ENCODE measurements around the gene A1CF.

The A1CF gene

DNA sequence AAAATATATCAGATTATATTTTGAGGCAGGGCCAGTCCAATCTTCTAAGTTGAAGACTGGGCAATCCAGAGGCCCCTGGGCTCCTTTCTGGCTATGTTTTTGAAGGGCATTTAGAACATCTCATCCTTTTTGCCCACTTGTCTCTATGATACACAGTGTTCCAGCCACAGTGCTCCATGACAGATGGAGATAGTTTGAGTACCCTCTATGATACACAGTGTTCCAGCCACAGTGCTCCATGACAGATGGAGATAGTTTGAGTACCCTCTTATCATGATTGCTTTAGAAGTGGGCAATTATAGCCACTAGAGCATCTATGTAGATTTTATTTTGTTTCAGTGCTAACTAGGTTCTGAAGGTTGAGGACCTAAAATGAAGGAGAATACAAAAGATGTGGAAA lies 33.1 kb upstream of the A1CF start:
- no peak for DNase-seq
- TF ChIP-seq EZH2phosphoT487 (IDR thresholded peaks at IDR 0.05; ENCODE audit: low read length) (no peak), EZH2 (optimal IDR thresholded peaks at IDR 0.05; ENCODE audit: low read depth, low read length) (no peak)
- TF ChIP-seq, protein P1, sequence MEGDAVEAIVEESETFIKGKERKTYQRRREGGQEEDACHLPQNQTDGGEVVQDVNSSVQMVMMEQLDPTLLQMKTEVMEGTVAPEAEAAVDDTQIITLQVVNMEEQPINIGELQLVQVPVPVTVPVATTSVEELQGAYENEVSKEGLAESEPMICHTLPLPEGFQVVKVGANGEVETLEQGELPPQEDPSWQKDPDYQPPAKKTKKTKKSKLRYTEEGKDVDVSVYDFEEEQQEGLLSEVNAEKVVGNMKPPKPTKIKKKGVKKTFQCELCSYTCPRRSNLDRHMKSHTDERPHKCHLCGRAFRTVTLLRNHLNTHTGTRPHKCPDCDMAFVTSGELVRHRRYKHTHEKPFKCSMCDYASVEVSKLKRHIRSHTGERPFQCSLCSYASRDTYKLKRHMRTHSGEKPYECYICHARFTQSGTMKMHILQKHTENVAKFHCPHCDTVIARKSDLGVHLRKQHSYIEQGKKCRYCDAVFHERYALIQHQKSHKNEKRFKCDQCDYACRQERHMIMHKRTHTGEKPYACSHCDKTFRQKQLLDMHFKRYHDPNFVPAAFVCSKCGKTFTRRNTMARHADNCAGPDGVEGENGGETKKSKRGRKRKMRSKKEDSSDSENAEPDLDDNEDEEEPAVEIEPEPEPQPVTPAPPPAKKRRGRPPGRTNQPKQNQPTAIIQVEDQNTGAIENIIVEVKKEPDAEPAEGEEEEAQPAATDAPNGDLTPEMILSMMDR (IDR thresholded peaks at IDR 0.05; ENCODE audit: low read length) = no peak
- H3K36me3 ChIP-seq (replicated peaks; ENCODE audit: insufficient read depth, low read length) = no peaks in the 10 kb centered on the region
- H3K27me3 ChIP-seq (replicated peaks; ENCODE audit: insufficient read depth, low read length) = no peaks in the 10 kb centered on the region
- no peak overlapping the region for H3K4me3 ChIP-seq (ENCODE audit: low read length)
- H4K20me1 ChIP-seq (ENCODE audit: insufficient read depth, low read length) = no peaks in the 10 kb centered on the region
- H3K9ac ChIP-seq (ENCODE audit: low read length) = no peak overlapping the region
- H3F3A ChIP-seq (ENCODE audit: insufficient read depth, low read length) = no peaks in the 10 kb centered on the region
- H3K9me2 ChIP-seq (replicated peaks; ENCODE audit: insufficient read depth, low read length) = no peaks in the 10 kb centered on the region
- H2AFZ ChIP-seq (ENCODE audit: low read length) = no peak overlapping the region
- H3K4me2 ChIP-seq (ENCODE audit: low read depth, low read length) = no peak overlapping the region
- H3K9me3 ChIP-seq (replicated peaks; ENCODE audit: insufficient read depth, low read length) = no peaks in the 10 kb centered on the region
- no peaks in the 10 kb centered on the region for H3K4me1 ChIP-seq (ENCODE audit: low read length)
- H3K27ac ChIP-seq (ENCODE audit: low read length) = no peak overlapping the region
- H3K79me2 ChIP-seq (ENCODE audit: low read length) = no peaks in the 10 kb centered on the region

DNA sequence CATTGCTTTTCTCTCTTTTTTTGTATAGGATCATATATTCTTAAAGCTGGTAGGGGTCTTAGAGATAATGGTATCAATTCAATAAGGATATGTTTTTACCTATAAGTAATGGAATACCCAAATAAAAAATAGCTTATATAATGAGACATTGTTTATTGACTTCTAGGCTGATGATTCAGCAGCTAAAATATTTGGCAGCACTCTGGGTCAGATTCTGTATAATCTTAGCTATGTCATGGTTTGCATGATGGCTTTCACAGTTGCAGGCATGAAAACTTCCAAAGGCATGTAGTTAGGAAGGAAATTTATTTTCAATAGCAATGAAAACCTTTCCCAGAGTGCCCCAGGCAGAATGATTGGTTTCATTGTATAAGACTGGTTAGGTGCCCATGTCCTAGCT lies 32.1 kb upstream of the A1CF start:
- Histone ChIP-seq H3K9me3 (replicated peaks; ENCODE audit: insufficient read depth, low read length) (no peaks in the 10 kb centered on the region), H3K36me3 (replicated peaks; ENCODE audit: insufficient read depth, low read length) (no peaks in the 10 kb centered on the region), H3K4me1 (ENCODE audit: low read length) (no peaks in the 10 kb centered on the region), H4K20me1 (ENCODE audit: insufficient read depth, low read length) (no peaks in the 10 kb centered on the region), H3K27me3 (replicated peaks; ENCODE audit: insufficient read depth, low read length) (no peaks in the 10 kb centered on the region), H3K4me3 (ENCODE audit: low read length) (no peak overlapping the region), H3K79me2 (ENCODE audit: low read length) (no peaks in the 10 kb centered on the region), H3K9me2 (replicated peaks; ENCODE audit: insufficient read depth, low read length) (no peaks in the 10 kb centered on the region), H3F3A (ENCODE audit: insufficient read depth, low read length) (no peaks in the 10 kb centered on the region), H3K4me2 (ENCODE audit: low read depth, low read length) (no peak overlapping the region), H3K9ac (ENCODE audit: low read length) (no peak overlapping the region), H3K27ac (ENCODE audit: low read length) (no peak overlapping the region), H2AFZ (ENCODE audit: low read length) (no peak overlapping the region)
- DNase-seq = no peak
- no peak for TF ChIP-seq EZH2 (optimal IDR thresholded peaks at IDR 0.05; ENCODE audit: low read depth, low read length)
- no peak for TF ChIP-seq EZH2phosphoT487 (IDR thresholded peaks at IDR 0.05; ENCODE audit: low read length)
- TF ChIP-seq, protein P1 (IDR thresholded peaks at IDR 0.05; ENCODE audit: low read length) = no peak

DNA sequence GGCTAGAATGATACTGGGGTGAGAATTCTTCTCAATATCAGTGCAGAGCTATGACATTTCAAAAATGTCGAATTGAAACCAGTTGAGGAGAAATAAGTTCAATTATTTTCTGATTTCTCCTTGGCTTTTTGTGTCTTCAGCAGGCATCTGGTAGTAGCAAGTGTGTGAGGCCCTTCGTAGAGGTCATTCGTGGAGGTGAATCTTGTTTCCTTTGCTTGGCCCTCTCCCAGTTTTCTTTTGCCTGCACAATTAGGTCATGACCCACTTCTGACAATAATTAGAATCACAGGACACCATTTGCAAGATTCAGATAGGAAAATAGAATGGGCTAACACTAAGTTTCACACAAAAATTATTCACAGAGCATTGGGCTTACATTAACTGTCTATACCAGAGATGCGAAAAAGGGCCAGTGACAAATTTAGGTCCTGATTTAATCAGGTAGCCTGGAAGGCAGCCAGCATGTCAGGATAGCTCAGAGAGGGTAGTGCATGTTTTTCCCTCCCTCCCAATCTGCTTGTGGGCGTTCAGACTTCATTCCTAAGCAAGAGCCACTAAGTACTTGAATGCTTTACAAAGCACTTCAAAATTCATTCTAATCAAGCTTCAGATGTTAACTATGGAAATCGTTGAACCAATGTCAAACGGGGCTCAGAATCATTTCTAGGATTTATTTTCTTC lies 24.0 kb upstream of the A1CF start:
- no peak overlapping the region for H2AFZ ChIP-seq (ENCODE audit: low read length)
- no peaks in the 10 kb centered on the region for H3K36me3 ChIP-seq (replicated peaks; ENCODE audit: insufficient read depth, low read length)
- no peak for DNase-seq
- H3K27ac ChIP-seq (ENCODE audit: low read length) = no peak overlapping the region
- no peaks in the 10 kb centered on the region for H3F3A ChIP-seq (ENCODE audit: insufficient read depth, low read length)
- H3K4me1 ChIP-seq (ENCODE audit: low read length) = no peaks in the 10 kb centered on the region
- TF ChIP-seq, protein P1 (IDR thresholded peaks at IDR 0.05; ENCODE audit: low read length) = no peak
- TF ChIP-seq EZH2phosphoT487 (IDR thresholded peaks at IDR 0.05; ENCODE audit: low read length) (no peak), EZH2 (optimal IDR thresholded peaks at IDR 0.05; ENCODE audit: low read depth, low read length) (no peak)
- no peaks in the 10 kb centered on the region for H3K9me2 ChIP-seq (replicated peaks; ENCODE audit: insufficient read depth, low read length)
- no peaks in the 10 kb centered on the region for H3K79me2 ChIP-seq (ENCODE audit: low read length)
- H3K9ac ChIP-seq (ENCODE audit: low read length) = no peak overlapping the region
- no peaks in the 10 kb centered on the region for H3K27me3 ChIP-seq (replicated peaks; ENCODE audit: insufficient read depth, low read length)
- H3K9me3 ChIP-seq (replicated peaks; ENCODE audit: insufficient read depth, low read length) = no peaks in the 10 kb centered on the region
- H4K20me1 ChIP-seq (ENCODE audit: insufficient read depth, low read length) = no peaks in the 10 kb centered on the region
- H3K4me3 ChIP-seq (ENCODE audit: low read length) = no peak overlapping the region
- H3K4me2 ChIP-seq (ENCODE audit: low read depth, low read length) = no peak overlapping the region
